MM.1S (cell line): ENCODE results near the gene RABGEF1.

Experiments
- CTCF ChIP-seq: fragments of 300-600 bp; sonication (generic); IDR thresholded peaks from 2 replicates; pipeline ENCODE4 v1.5.1; 2016; ENCODE audit warnings: antibody characterized with exemption, low read length, mixed read lengths
- EZH2phosphoT487 ChIP-seq: fragments of 300-600 bp; sonication (generic); IDR thresholded peaks from 2 replicates; pipeline ENCODE4 v1.6.1; 2018; ENCODE audit warnings: antibody characterized with exemption, low read length

- TF ChIP-seq CTCF (no peak), EZH2phosphoT487 (no peak)
Measured at GRCh38 chr7:66845379-66846095, 105.0 kb downstream of the RABGEF1 start.
